Esophagus muscularis mucosa (tissue), 4 donors: ENCODE measurements around the gene PDE4D. TPM values are rescaled to one million over a fixed set of nuclear protein-coding genes. Genes with fewer than 3 reads are reported as not detected.
"Not testable (repeated sequence)": the region's sequence is repeated elsewhere in the genome, so short reads cannot be mapped to it uniquely, and the experiment has no call there.

ENCODE experiments used
- DNase-seq: peaks from one replicate; pipeline ENCODE4 v3.0.0-alpha.2; 2017; ENCODE audit errors: extremely low spot score
- H3K27ac ChIP-seq, 4 donors: fragments of 200-600 bp; sonication (generic); replicated peaks in 1 of 4; 1 replicate in 3 of 4; 2 replicates in 1 of 4; pipeline ENCODE4 v1.5.1; 2016 to 2019; ENCODE audit warnings: mild to moderate bottlenecking in 1 of 4
- H3K27me3 ChIP-seq, 4 donors: fragments of 200-600 bp; sonication (generic); one replicate each; pipeline versions ENCODE4 v1.5.1 to v1.6.0; 2016 to 2019
- H3K36me3 ChIP-seq, 4 donors: fragments of 200-600 bp; sonication (generic); one replicate each; pipeline ENCODE4 v1.5.1; 2016 to 2019
- H3K4me1 ChIP-seq, 4 donors: fragments of 200-600 bp; sonication (generic); one replicate each; pipeline ENCODE4 v1.5.1; 2016 to 2019
- H3K4me3 ChIP-seq, 4 donors: fragments of 200-600 bp; sonication (generic); 1 replicate in 2 of 4; 2 replicates in 2 of 4; pipeline ENCODE4 v1.5.1; 2016 to 2019; ENCODE audit warnings: mild to moderate bottlenecking in 4 of 4, moderate library complexity in 1 of 4
- H3K9me3 ChIP-seq, 4 donors: fragments of 200-600 bp; sonication (generic); 1 replicate in 3 of 4; 2 replicates in 1 of 4; pipeline ENCODE4 v1.5.1; 2016 to 2019
- CTCF ChIP-seq, 3 experiments: fragments of 200-600 bp in 2 of 3; fragments of 450-650 bp in 1 of 3; sonication (generic) in 2 of 3; IDR thresholded peaks; one replicate each; pipeline ENCODE4 v1.5.1; 2017 to 2019; ENCODE audit warnings: antibody characterized with exemption in 3 of 3, mild to moderate bottlenecking in 2 of 3, moderate library complexity in 1 of 3
- EP300 ChIP-seq: sonication (generic); formaldehyde crosslinking; IDR thresholded peaks from one replicate; pipeline ENCODE4 v1.6.1; 2017; ENCODE audit warnings: antibody characterized with exemption
- POLR2A ChIP-seq: fragments of 450-650 bp; IDR thresholded peaks from one replicate; pipeline ENCODE4 v1.6.1; 2017; ENCODE audit warnings: antibody characterized with exemption, moderate library complexity, mild to moderate bottlenecking, low read depth
- POLR2AphosphoS5 ChIP-seq, 2 donors: sonication (generic); formaldehyde crosslinking; IDR thresholded peaks; one replicate each; pipeline ENCODE4 v1.6.1; 2017; ENCODE audit warnings: antibody characterized with exemption in 2 of 2
- WGBS: methylation state at CpG from one replicate; pipeline ENCODE4 v1.1.5; 2018; 5-methylcytosine and 5-hydroxymethylcytosine counted together
- intact Hi-C: fragments of 100-400 bp; cut with DNase I; formaldehyde crosslinking; loops from one replicate; pipeline ENCODE4 v1.15.1; 2023
- total RNA-seq, 4 donors: library from RNA; depleted of rRNA; stranded (reverse); fragments of >200 nt; gene quantifications; one replicate each; pipeline versions ENCODE4 v1.1.0 to v1.2.1, GENCODE V29; 2016

PDE4D gene
- total RNA-seq, 4 donors from 2014 or later, result 39.2 to 87.0 (median 50.2) TPM

- no peak overlapping the region for H3K27ac ChIP-seq
- TF ChIP-seq CTCF (IDR thresholded peaks at IDR 0.05) (no peak), POLR2A (no peak), EP300 (no peak), POLR2AphosphoS5 (IDR thresholded peaks at IDR 0.05) (no peak)
- no peak for DNase-seq
- H3K27me3 ChIP-seq, result no peaks in the 10 kb centered on the region
- intact Hi-C loops, result no loop called here
- no peaks in the 10 kb centered on the region for H3K36me3 ChIP-seq
- no peaks in the 10 kb centered on the region for H3K9me3 ChIP-seq
- no peak overlapping the region for H3K4me3 ChIP-seq
- 40% methylated on average over 1 of the region's 1 CpG for WGBS
- peaks cover 0 to 5% (median 0%) of the 10 kb centered on the region in 4 donors for H3K4me1 ChIP-seq
These were observed 422.1 kb downstream of the PDE4D start for GRCh38 chr5:59471463-59471862.

- Histone ChIP-seq H3K27me3 (no peaks in the 10 kb centered on the region), H3K9me3 (no peaks in the 10 kb centered on the region), H3K4me1 (no peaks in the 10 kb centered on the region), H3K27ac (no peak overlapping the region), H3K36me3 (no peaks in the 10 kb centered on the region), H3K4me3 (no peak overlapping the region)
- intact Hi-C loops, result no loop called here
- 95% methylated on average over 2 of the region's 2 CpGs for WGBS
- TF ChIP-seq CTCF (IDR thresholded peaks at IDR 0.05) (no peak), EP300 (no peak), POLR2AphosphoS5 (IDR thresholded peaks at IDR 0.05) (no peak), POLR2A (no peak)
- no peak for DNase-seq
These were observed 425.6 kb downstream of the PDE4D start for GRCh38 chr5:59467969-59468368.

- Histone ChIP-seq H3K36me3 (no peaks in the 10 kb centered on the region), H3K4me3 (no peak overlapping the region), H3K27me3 (no peaks in the 10 kb centered on the region), H3K4me1 (no peaks in the 10 kb centered on the region), H3K9me3 (no peaks in the 10 kb centered on the region), H3K27ac (no peak overlapping the region)
- no peak for DNase-seq
- whole genome bisulfite sequencing, result 91% methylated on average over 2 of the region's 2 CpGs
- intact Hi-C loops, result no loop called here
- TF ChIP-seq POLR2A (no peak), POLR2AphosphoS5 (IDR thresholded peaks at IDR 0.05) (no peak), CTCF (IDR thresholded peaks at IDR 0.05) (no peak), EP300 (no peak)
These were observed 427.3 kb downstream of the PDE4D start for GRCh38 chr5:59466271-59466670.

- Histone ChIP-seq H3K9me3 (no peaks in the 10 kb centered on the region), H3K27ac (no peak overlapping the region), H3K4me1 (no peaks in the 10 kb centered on the region), H3K4me3 (no peak overlapping the region), H3K36me3 (no peaks in the 10 kb centered on the region), H3K27me3 (no peaks in the 10 kb centered on the region)
- WGBS, result 95% methylated on average over 3 of the region's 3 CpGs
- DNase-seq, result no peak
- intact Hi-C loops, result no loop called here
- TF ChIP-seq POLR2AphosphoS5 (IDR thresholded peaks at IDR 0.05) (no peak), CTCF (IDR thresholded peaks at IDR 0.05) (no peak)
These were observed 428.6 kb downstream of the PDE4D start for GRCh38 chr5:59464969-59465368.

- H3K4me1 ChIP-seq, H3K36me3 ChIP-seq, H3K9me3 ChIP-seq, H3K4me3 ChIP-seq, H3K27ac ChIP-seq, DNase-seq, H3K27me3 ChIP-seq, intact Hi-C loops: not testable (repeated sequence)
- WGBS, result 93% methylated on average over 2 of the region's 4 CpGs
These were observed 429.8 kb downstream of the PDE4D start for GRCh38 chr5:59463618-59464166.
